Trophoblast cell (in vitro differentiated cells and primary cell): Measurements from ENCODE around the gene C10orf53. TPM values are rescaled to one million over a fixed set of nuclear protein-coding genes. Genes with fewer than 3 reads are reported as not detected.
A peak's percentile ranks its signal among the peaks of the same experiment; 100 is the strongest.

ENCODE experiments used
- DNase-seq, 2 donors: peaks; one replicate each; pipeline ENCODE4 v3.0.0-alpha.2; 2016
- H2AFZ ChIP-seq: 2 replicates; pipeline ENCODE4 v1.6.1; 2013; ENCODE audit warnings: low read length, moderate library complexity, mild to moderate bottlenecking; ENCODE audit not compliant: insufficient read depth, poor library complexity
- H2AK5ac ChIP-seq: 2 replicates; pipeline ENCODE4 v1.6.1; 2013; ENCODE audit warnings: mild to moderate bottlenecking, low read length
- H2BK120ac ChIP-seq: 2 replicates; pipeline ENCODE4 v1.6.1; 2013; ENCODE audit warnings: low read length, mild to moderate bottlenecking, moderate library complexity; ENCODE audit not compliant: insufficient read depth, poor library complexity
- H2BK12ac ChIP-seq: 2 replicates; pipeline ENCODE4 v1.6.1; 2013; ENCODE audit warnings: mild to moderate bottlenecking, low read length, moderate library complexity
- H2BK5ac ChIP-seq: 2 replicates; pipeline ENCODE4 v1.6.1; 2013; ENCODE audit warnings: low read length, low read depth, moderate library complexity, mild to moderate bottlenecking; ENCODE audit not compliant: poor library complexity
- H3K14ac ChIP-seq: 2 replicates; pipeline ENCODE4 v1.6.1; 2013; ENCODE audit warnings: mild to moderate bottlenecking, low read length
- H3K18ac ChIP-seq: 2 replicates; pipeline ENCODE4 v1.6.1; 2013; ENCODE audit warnings: mild to moderate bottlenecking, low read length
- H3K23ac ChIP-seq: 2 replicates; pipeline ENCODE4 v1.6.1; 2013; ENCODE audit warnings: low read length
- H3K27ac ChIP-seq: 2 replicates; pipeline ENCODE4 v1.5.1; 2013; ENCODE audit warnings: low read depth, mild to moderate bottlenecking, inconsistent platforms, low read length, moderate library complexity
- H3K27me3 ChIP-seq: 2 replicates; pipeline ENCODE4 v1.6.1; 2013; ENCODE audit warnings: inconsistent platforms, mild to moderate bottlenecking, low read length, moderate library complexity; ENCODE audit not compliant: insufficient read depth
- H3K36me3 ChIP-seq, 2 experiments: 1 replicate in 1 of 2; 2 replicates in 1 of 2; pipeline ENCODE4 v1.6.1; 2013; ENCODE audit warnings: low read length in 2 of 2, mild to moderate bottlenecking in 2 of 2, moderate library complexity in 1 of 2; ENCODE audit not compliant: insufficient read depth in 2 of 2, control insufficient read depth in 1 of 2
- H3K4ac ChIP-seq: 2 replicates; pipeline ENCODE4 v1.6.1; 2013; ENCODE audit warnings: low read depth, mild to moderate bottlenecking, low read length, moderate library complexity
- H3K4me1 ChIP-seq, 2 experiments: 1 replicate in 1 of 2; 2 replicates in 1 of 2; pipeline ENCODE4 v1.6.1; 2013; ENCODE audit warnings: low read length in 2 of 2, mild to moderate bottlenecking in 2 of 2, moderate library complexity in 1 of 2; ENCODE audit not compliant: insufficient read depth in 2 of 2, control insufficient read depth in 1 of 2
- H3K4me2 ChIP-seq: 2 replicates; pipeline ENCODE4 v1.6.1; 2013; ENCODE audit warnings: inconsistent platforms, mild to moderate bottlenecking, low read length, moderate library complexity
- H3K4me3 ChIP-seq: 2 replicates; pipeline ENCODE4 v1.5.1; 2013; ENCODE audit warnings: mild to moderate bottlenecking, low read depth, low read length, inconsistent platforms
- H3K79me1 ChIP-seq: one replicate; pipeline ENCODE4 v1.6.1; 2013; ENCODE audit warnings: low read length
- H3K79me2 ChIP-seq: 2 replicates; pipeline ENCODE4 v1.6.1; 2013; ENCODE audit warnings: low read length, mild to moderate bottlenecking; ENCODE audit not compliant: control insufficient read depth, insufficient read depth, poor library complexity
- H3K9ac ChIP-seq: 2 replicates; pipeline ENCODE4 v1.6.1; 2013; ENCODE audit warnings: mild to moderate bottlenecking, low read length
- H3K9me3 ChIP-seq: 2 replicates; pipeline ENCODE4 v1.6.1; 2013; ENCODE audit warnings: low read depth, mild to moderate bottlenecking, control low read depth, inconsistent platforms, low read length; ENCODE audit not compliant: insufficient read depth
- H4K12ac ChIP-seq: 2 replicates; pipeline ENCODE4 v1.6.1; 2013; ENCODE audit warnings: low read depth, mild to moderate bottlenecking, low read length, moderate library complexity
- H4K8ac ChIP-seq: 2 replicates; pipeline ENCODE4 v1.6.1; 2013; ENCODE audit warnings: low read depth, mild to moderate bottlenecking, low read length, moderate library complexity
- H4K91ac ChIP-seq: one replicate; pipeline ENCODE4 v1.6.1; 2013; ENCODE audit warnings: low read depth, mild to moderate bottlenecking, low read length, moderate library complexity
- WGBS: extraction: QIAGEN DNeasy Blood & Tissue Kit; methylation state at CpG from one replicate; pipeline ENCODE4 v1.1.7; 2013; ENCODE audit warnings: missing lambda C conversion rate; ENCODE audit not compliant: insufficient read length, insufficient coverage; ENCODE audit errors: extremely low coverage; 5-methylcytosine and 5-hydroxymethylcytosine counted together
- polyA plus RNA-seq: library from polyadenylated mRNA; stranded (reverse); fragments of 200-250 nt; gene quantifications from 2 replicates; pipeline ENCODE4 v1.2.3, GENCODE V29; 2013

C10orf53 gene, protein sequence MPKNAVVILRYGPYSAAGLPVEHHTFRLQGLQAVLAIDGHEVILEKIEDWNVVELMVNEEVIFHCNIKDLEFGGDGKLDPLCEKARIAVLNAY
- not detected in 2 replicates for polyA plus RNA-seq

DNA sequence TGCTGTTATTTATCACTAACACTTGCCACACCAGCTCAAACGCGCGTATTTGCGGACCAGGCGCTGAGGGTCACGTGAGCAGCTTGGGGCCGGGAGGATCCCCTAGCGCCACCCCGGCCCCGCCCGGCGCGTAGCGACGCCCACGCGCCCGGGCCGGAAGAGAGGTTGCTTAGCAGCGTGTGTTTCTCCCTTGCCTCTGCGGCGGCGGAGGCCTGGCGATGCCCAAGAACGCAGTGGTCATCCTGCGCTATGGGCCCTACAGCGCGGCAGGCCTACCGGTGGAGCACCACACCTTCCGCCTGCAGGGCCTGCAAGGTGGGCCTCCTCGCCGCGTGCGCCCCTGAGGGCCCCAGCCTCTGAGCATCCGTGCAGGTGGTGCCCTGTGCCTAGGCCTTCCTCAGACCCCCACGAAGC lies at the start of gene C10orf53:
TSS of gene C10orf53 (plus strand) at position 172 of the 414 bp plus-strand sequence. CDS start at position 219, 47 bp downstream.
- Histone ChIP-seq H3K4me3 (no peak within 1 kb of the TSS), H2AK5ac (no peak within 1 kb of the TSS), H3K27ac (no peak within 1 kb of the TSS), H3K79me1 (no peaks in the 10 kb centered on the region), H3K18ac (no peak within 1 kb of the TSS), H3K9me3 (peaks cover 5% of the 10 kb centered on the region), H2BK5ac (no peak within 1 kb of the TSS), H3K14ac (no peak within 1 kb of the TSS), H2AFZ (no peak within 1 kb of the TSS), H4K8ac (no peak within 1 kb of the TSS), H3K4ac (no peak within 1 kb of the TSS), H3K4me1 (no peaks in the 10 kb centered on the region), H3K23ac (no peak within 1 kb of the TSS), H3K27me3 (peaks cover 4% of the 10 kb centered on the region), H2BK12ac (no peak within 1 kb of the TSS), H3K4me2 (peak within 1 kb of the TSS; percentile 51), H2BK120ac (no peak within 1 kb of the TSS), H3K9ac (no peak within 1 kb of the TSS), H4K91ac (no peak within 1 kb of the TSS), H4K12ac (no peak within 1 kb of the TSS), H3K36me3 (no peaks in the 10 kb centered on the region), H3K79me2 (no peaks in the 10 kb centered on the region)
- WGBS: no CpG with 5 or more reads among the region's 36 CpGs
- DNase-seq: no peak

DNA sequence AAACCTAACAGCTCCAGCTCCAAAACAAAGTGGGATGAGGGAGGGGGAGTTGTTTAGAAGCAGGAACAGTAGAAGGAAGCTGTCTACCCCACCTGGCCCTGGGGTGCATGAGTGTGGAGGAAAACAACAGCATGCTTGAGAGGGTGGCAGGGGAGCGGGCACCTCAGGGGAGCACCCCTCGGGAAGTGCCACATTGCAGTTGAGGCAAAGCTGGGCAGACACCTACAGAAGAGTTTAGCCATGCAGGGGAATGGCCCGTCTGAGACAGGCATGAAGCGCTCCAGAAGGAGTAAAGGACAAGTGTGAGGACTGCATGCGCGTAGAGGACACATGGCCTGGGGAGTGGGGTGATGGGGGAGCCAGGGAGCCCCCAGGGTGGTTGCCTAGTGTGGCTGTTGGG lies 47.5 kb upstream of the C10orf53 start:
- no peak overlapping the region for H4K91ac ChIP-seq
- H3K23ac ChIP-seq: no peak overlapping the region
- no peak overlapping the region for H3K4me2 ChIP-seq
- no peak overlapping the region for H2BK12ac ChIP-seq
- no peak overlapping the region for H3K27ac ChIP-seq
- H3K27me3 ChIP-seq: no peaks in the 10 kb centered on the region
- H3K36me3 ChIP-seq: no peaks in the 10 kb centered on the region
- H3K4me1 ChIP-seq: peaks cover 5 to 8% of the 10 kb centered on the region in 2 experiments
- peaks cover 6% of the 10 kb centered on the region for H3K79me1 ChIP-seq
- no peak overlapping the region for H2BK120ac ChIP-seq
- no CpG with 5 or more reads among the region's 6 CpGs for WGBS
- H3K9me3 ChIP-seq: peaks cover 2% of the 10 kb centered on the region
- no peak overlapping the region for H3K4me3 ChIP-seq
- no peak overlapping the region for H4K8ac ChIP-seq
- DNase-seq: no peak
- H3K14ac ChIP-seq: no peak overlapping the region
- H2AK5ac ChIP-seq: no peak overlapping the region
- H4K12ac ChIP-seq: no peak overlapping the region
- no peak overlapping the region for H2BK5ac ChIP-seq
- no peaks in the 10 kb centered on the region for H3K79me2 ChIP-seq
- no peak overlapping the region for H3K9ac ChIP-seq
- no peak overlapping the region for H2AFZ ChIP-seq
- H3K18ac ChIP-seq: no peak overlapping the region
- H3K4ac ChIP-seq: no peak overlapping the region

DNA sequence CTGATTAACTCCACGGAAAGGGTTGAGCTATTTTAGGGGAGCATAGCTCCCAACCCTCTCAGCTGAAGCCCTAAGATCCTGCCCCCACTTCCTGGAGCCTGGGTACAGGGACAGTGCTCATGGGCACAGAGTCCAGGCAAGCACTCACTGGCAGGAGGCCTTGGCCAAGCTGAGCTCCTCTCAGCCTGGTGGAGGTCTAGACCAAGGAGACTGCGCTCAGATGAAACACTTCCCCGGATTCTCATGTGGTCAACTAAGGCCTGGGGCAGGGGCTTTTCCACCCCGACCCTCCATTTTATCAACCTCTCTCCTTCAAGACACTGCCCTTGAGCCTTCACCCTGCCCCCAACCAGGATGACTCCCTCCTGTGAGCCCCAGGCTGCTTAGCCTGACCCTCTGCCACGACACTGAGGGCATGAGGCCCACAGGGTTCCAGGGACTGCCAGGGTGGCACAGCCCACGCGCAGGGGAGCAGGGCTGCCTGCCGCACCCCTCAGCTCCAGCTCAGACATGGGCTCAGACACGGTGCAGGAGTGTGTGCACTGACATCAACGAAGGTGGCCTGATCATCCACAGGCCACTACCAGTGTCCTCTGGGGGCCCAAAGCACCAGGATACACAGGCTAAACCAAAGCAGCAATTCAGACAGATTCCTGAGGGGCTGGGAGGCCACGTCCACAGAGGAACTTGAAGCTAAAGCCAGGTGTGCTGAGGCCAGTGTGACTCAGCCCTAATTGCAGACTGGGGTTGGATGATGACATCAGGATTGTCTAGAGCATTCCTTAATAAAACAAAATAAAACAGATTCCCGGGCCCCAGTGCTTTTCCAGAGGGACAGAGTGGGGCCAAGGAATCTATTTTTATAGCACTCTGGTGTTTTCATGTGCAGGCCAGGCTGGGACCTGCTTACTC lies 46.8 kb upstream of the C10orf53 start:
- Histone ChIP-seq H3K9me3 (peaks cover under 1% of the 10 kb centered on the region), H3K27me3 (no peaks in the 10 kb centered on the region), H3K27ac (no peak overlapping the region), H3K9ac (no peak overlapping the region), H2BK5ac (peak overlapping the region; percentile 32), H3K79me1 (peaks cover 6% of the 10 kb centered on the region), H4K12ac (no peak overlapping the region), H4K91ac (peak overlapping the region; percentile 60), H2AK5ac (no peak overlapping the region), H3K4me1 (peaks cover 5 to 8% of the 10 kb centered on the region in 2 experiments), H2AFZ (no peak overlapping the region), H2BK120ac (no peak overlapping the region), H3K4me3 (no peak overlapping the region), H3K36me3 (no peaks in the 10 kb centered on the region), H3K79me2 (no peaks in the 10 kb centered on the region), H3K23ac (no peak overlapping the region), H3K14ac (peak overlapping the region; percentile 24), H3K4ac (no peak overlapping the region), H3K4me2 (no peak overlapping the region), H2BK12ac (no peak overlapping the region), H3K18ac (no peak overlapping the region), H4K8ac (peak overlapping the region; percentile 8)
- WGBS: no CpG with 5 or more reads among the region's 12 CpGs
- no peak for DNase-seq

DNA sequence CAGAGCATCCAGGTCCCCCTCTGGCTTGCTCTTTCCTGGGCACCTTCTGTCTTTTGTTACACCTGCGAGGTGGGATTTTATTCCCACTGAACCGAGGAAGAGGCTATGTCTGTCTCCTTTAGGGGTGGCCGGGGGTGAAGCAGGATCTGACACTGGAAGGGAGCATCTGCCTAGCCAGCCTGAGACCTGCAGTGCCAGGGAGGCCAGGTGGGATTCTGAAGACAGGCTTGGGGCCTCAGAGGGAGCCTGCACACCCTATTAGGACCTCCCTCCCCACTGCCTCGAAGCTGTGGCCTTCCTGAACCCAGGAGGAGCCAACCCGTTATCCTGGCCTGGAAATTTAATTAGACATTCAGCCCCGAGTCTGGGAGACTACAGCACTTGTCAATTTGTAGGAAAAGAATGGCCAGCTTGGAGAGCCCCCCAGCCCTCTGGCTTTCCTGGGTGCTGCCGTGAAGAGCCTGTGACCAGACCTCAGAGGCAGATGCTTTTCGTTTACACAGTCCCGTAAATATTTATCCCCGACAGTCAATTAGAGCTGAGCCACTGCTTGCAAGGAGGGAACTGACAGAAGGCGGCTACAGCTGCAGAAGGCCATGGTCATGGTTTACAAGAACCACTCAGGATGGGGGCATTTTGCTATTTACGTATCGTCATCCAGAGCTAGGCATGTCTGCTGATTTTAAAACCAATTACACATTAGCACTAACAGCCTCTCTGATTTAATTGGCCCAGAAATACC lies 46.0 kb upstream of the C10orf53 start:
- DNase-seq: no peak
- Histone ChIP-seq H4K91ac (peak overlapping the region; percentile 61), H3K79me1 (peaks cover 6% of the 10 kb centered on the region), H3K23ac (no peak overlapping the region), H4K8ac (no peak overlapping the region), H3K27me3 (no peaks in the 10 kb centered on the region), H4K12ac (no peak overlapping the region), H3K4me2 (no peak overlapping the region), H3K36me3 (no peaks in the 10 kb centered on the region), H3K18ac (peak overlapping the region; percentile 23), H3K4me1 (peaks cover 5 to 8% of the 10 kb centered on the region in 2 experiments), H3K4me3 (no peak overlapping the region), H3K27ac (no peak overlapping the region), H3K14ac (peak overlapping the region; percentile 36), H3K9me3 (no peaks in the 10 kb centered on the region), H2BK5ac (peak overlapping the region; percentile 32), H3K4ac (no peak overlapping the region), H3K79me2 (no peaks in the 10 kb centered on the region), H3K9ac (no peak overlapping the region), H2BK120ac (no peak overlapping the region), H2AFZ (no peak overlapping the region), H2AK5ac (peak overlapping the region; percentile 60), H2BK12ac (peak overlapping the region; percentile 67)
- no CpG with 5 or more reads among the region's 13 CpGs for WGBS
